NCI-H2081 treated with DMSO at 0.1 percent for 48 hours (cell line): ENCODE data around the gene B3GLCT.

Experiments used
- DNase-seq: peaks from one replicate; lab custom pipeline; 2025; lab: John Stamatoyannopoulos, UW

Gene B3GLCT

GRCh38 chr13:31351376-31351775, 151.6 kb downstream of the B3GLCT start:
- no peak for DNase-seq

GRCh38 chr13:31352467-31352866, 152.7 kb downstream of the B3GLCT start:
- DNase-seq: no peak

- no peak for DNase-seq
Observed at GRCh38 chr13:31355001-31355400, 155.2 kb downstream of the B3GLCT start.

- DNase-seq: no peak
Observed at GRCh38 chr13:31356991-31357390, 157.2 kb downstream of the B3GLCT start.

GRCh38 chr13:31357581-31357980, 157.8 kb downstream of the B3GLCT start:
- DNase-seq: no peak

GRCh38 chr13:31361673-31362072, 161.9 kb downstream of the B3GLCT start:
- DNase-seq: no peak

- DNase-seq: no peak
Observed at GRCh38 chr13:31365630-31366029, 165.9 kb downstream of the B3GLCT start.

GRCh38 chr13:31367410-31367809, 167.6 kb downstream of the B3GLCT start:
- no peak for DNase-seq

GRCh38 chr13:31369213-31369612, 169.4 kb downstream of the B3GLCT start:
- DNase-seq: no peak

- DNase-seq: no peak
Observed at GRCh38 chr13:31372454-31372853, 172.7 kb downstream of the B3GLCT start.

- DNase-seq: no peak
Observed at GRCh38 chr13:31374682-31375081, 174.9 kb downstream of the B3GLCT start.

GRCh38 chr13:31377946-31378345, 178.2 kb downstream of the B3GLCT start:
- no peak for DNase-seq

- no peak for DNase-seq
Observed at GRCh38 chr13:31380715-31381114, 180.9 kb downstream of the B3GLCT start.
